NCI-H446 (cell line): ENCODE measurements around the gene PKDREJ.
"Not testable (repeated sequence)": the region's sequence is repeated elsewhere in the genome, so short reads cannot be mapped to it uniquely, and the experiment has no call there.

ENCODE experiments used
- DNase-seq, 2 experiments: peaks; one replicate each; lab custom pipeline; 2025; lab: John Stamatoyannopoulos, UW

The PKDREJ gene

GRCh38 chr22:46263216-46263590 lies at the start of gene PKDREJ:
Gene PKDREJ (minus strand): TSS chr22:46263343. CDS start chr22:46263322, 21 bp downstream.
- DNase-seq, result no peak

- DNase-seq, result not testable (repeated sequence)
Measured at GRCh38 chr22:46312848-46313247, 49.7 kb upstream of the PKDREJ start.

DNA sequence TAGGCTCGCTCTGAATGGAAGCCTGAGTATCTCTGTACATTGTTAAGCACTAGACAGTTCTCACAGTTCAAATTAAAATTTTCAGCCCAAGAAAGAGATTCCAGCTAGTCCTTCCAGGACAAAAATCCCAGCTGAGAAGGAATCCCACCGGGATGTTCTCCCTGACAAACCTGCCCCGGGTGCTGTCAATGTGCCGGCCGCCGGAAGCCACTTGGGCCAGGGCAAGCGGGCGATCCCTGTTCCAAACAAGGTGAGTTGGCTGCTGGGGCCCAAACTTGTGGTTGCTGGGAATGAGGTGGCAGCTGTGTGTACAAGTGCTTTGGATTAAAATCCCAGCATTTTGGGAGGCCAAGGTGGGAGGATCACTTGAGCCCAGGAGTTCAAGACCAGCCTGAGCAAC lies 48.9 kb upstream of the PKDREJ start:
- no peak for DNase-seq

GRCh38 chr22:46309526-46310085 lies 46.5 kb upstream of the PKDREJ start:
- no peak for DNase-seq

- DNase-seq, result no peak
Measured at GRCh38 chr22:46308283-46308988, 45.3 kb upstream of the PKDREJ start.

DNA sequence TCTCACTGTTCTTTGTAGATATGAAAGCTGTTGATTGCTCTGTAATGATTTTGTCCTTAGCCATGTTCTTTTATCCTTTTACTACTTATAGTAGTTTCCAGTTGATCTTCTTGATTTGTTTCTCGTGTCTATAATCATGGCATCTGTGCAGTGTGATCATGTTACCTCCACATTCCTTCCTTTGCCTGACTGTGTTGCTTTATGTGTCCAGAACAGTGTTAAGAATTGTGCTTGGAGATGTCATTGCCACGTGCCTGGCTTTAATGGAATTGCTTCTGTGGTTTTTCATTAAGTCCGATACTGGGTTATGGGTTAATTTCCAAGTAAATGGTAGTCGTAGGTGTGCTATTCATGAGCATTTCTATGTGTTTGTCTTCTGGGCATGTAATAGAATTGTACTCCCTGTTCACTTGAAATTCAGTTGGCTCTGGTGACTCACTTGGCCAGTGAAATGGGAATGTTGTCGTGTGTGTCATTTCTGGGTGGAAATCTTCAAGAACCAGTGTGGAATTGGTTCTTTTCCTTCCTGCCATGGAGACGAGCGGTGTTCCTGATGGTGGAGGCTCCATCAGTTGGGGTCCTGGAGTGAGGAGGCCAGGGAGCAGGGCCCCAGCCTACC lies 40.3 kb upstream of the PKDREJ start:
- no peak for DNase-seq

DNA sequence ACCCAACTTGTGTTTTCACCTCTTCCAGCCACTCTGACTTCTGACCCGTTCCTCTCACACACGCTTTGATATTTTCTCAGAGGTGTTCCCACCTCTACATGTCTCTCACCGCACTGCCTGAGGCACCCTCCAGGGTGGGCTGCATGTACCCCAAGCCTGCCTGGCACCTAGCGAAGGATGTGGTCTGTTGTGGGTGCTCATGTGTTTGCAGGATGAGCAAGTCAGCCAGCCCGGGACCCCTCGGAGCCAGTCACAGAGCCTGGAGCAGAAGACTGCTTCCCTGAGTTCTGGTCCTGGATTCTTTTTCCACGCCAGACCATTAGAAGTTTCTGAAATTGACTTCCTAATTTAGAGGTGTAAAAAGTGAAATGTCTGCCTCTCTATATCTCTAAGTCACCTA lies 37.3 kb upstream of the PKDREJ start:
- no peak for DNase-seq

- DNase-seq, result no peak
Measured at GRCh38 chr22:46299101-46299500, 36.0 kb upstream of the PKDREJ start.

DNA sequence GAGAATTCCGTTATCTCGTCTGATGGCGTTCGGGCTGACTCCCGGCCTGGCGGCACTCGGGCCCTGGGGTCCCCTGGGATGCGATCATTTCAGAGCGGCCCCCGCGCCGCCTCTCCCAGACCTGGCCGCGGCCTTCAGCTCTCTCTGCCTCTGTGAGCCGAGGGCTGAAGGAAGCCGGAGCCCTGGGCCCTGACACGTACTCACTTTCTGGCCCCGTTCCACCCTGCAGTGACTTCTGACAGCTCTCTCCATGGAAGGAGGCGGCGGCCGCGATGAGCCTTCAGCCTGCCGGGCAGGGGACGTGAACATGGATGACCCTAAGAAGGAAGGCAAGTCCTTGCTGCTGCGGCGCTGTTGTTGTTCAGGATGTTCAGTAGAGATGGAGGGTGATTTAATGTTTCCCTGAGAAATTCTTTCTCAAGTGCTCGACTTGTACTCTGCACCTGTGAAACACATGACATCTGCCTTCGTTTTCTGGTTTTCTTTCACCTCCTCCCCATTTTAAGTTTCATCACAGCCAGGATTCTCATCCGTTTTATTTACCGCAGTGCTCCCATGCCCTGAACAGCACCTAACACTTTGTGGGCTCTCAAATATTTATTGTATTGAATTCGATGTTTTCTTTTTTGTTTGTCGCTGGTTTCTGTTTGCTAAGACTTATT lies 34.1 kb upstream of the PKDREJ start:
- peak in 1 of 2 experiments; percentile 41 for DNase-seq

DNA sequence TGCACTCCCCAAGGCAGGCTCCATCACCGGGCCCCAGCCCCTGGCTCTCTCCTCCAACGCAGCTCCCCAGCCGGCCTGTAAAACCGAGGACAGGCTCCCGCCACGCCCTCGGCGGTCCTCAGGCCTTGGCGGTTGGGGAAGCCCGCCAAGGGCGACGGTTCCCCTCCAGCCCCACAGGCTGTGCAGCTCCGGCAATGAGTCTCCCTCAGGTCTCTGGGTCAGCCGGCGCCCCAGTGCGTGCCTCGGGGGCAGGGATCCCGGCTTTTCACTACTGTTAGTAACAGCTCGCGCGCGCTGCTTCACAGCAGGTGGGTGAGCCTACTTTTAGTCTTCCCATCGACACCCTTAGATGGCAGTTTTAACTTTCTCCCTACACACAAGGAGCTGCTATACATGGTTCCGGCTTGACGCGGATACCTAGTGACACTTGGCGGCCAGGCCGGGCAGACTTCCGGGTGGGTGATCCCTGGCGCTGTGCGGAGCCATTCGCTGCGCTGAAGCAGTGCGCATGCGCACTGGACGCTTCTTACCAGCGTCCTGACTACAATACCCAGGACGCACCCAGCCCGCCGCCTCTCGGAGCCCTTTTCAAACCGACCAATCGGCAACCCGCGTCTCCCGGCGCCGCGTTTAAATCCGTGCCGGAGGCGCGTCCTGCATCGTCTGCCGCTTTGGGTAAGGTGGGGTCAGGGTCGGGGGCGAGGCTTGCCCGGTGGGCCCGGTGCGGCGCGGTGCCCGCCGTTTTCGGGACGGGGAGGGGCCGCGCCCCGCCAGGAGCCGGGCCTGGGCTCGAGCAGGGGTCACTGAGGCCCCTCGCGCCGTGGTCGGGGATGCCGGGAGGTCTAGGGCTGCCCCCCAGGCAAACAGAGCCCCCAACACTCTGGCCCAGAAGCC lies 33.4 kb upstream of the PKDREJ start, which contains the start of gene GTSE1:
Gene GTSE1 (plus strand): TSS at position 614 of the 894 bp plus-strand sequence. CDS start 531 bp downstream, outside the sequence.
- DNase-seq, result peak; percentile 97 to 98

DNA sequence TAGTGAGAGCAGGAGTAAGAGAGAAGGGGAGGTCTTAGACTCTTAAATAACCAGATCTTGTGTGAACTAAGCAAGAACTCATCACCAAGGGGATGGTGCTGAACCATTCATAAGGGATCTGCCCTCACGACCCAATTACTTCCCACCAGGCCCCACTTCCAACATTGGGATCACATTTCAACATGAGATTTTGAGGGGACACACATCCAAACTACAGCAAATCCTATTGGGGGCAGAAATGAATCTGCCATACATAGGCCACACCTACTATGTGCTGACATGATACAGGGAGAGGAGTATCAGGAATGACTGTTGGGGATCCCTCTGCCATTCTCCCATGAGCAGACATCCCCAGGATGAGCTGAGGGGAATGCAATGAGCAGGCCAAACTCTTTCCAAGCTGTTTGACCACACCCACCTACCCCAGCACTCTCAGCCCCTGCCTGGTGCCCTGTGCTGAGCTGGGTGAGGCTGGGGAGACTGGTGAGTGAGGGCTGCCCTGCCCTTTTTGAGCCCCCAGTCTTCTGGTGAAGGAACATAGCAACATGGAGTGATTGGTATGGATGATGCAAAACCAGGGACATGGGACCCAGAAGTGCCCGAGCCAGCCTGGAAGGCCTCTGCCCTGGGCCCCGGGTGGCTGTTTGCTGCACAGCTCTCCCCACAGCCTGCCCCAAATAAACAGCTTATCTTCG lies 32.3 kb upstream of the PKDREJ start:
- DNase-seq, result no peak

- no peak for DNase-seq
Measured at GRCh38 chr22:46294784-46295183, 31.6 kb upstream of the PKDREJ start.

DNA sequence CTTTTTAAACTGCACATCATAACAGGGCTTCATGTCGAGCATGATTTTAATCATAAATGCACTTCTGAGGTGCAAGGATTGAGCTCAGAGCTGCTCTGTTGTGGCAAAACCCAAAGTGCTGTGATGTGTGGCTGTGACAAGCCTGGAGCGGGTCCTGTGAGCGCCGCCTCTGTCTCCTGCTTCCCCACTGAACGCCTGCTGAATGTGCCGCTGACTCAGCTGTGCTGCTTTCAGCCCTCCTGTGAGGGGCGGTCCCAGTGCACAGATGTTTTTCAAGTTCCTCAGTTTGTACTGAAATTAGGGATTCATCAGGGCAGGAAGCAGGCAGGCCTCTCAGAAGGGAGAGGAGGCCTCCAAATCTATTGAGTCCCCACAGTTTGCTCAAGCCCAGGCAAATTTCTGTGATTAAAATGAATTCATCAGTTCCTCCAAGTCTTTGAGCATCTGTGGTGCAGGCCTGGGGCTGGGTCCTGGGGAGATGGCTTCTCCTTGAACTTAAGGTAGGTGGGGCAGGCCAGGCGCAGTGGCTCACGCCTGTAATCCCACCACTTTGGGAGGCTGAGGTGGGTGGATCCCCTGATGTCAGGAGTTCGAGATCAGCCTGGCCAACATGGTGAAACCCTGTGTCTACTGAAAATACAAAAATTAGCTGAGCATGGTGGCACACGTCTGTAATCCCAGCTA lies 30.6 kb upstream of the PKDREJ start:
- DNase-seq, result no peak

DNA sequence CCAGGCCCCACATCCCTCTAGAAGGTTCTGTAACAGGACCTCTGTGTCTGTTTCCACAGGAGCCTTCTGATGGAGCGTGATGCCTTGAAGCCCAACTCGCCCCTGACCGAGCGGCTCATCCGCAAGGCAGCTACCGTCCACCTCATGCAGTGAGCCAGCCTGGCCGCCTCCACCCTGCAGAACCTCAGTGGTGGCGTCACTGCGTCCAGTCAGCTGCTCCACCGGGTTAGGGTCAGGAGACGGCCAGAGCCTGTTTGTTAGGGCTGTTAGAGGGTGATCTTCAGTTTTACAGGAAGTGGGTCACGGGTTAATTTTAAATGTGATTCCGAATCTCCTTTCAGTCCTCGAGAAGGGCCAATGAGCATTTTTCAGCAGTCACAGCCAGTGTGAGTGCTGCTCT lies 29.6 kb upstream of the PKDREJ start:
- DNase-seq, result no peak

GRCh38 chr22:46292173-46292572 lies 29.0 kb upstream of the PKDREJ start:
- DNase-seq, result no peak

- DNase-seq, result no peak
Measured at GRCh38 chr22:46290843-46291785, 28.0 kb upstream of the PKDREJ start.

DNA sequence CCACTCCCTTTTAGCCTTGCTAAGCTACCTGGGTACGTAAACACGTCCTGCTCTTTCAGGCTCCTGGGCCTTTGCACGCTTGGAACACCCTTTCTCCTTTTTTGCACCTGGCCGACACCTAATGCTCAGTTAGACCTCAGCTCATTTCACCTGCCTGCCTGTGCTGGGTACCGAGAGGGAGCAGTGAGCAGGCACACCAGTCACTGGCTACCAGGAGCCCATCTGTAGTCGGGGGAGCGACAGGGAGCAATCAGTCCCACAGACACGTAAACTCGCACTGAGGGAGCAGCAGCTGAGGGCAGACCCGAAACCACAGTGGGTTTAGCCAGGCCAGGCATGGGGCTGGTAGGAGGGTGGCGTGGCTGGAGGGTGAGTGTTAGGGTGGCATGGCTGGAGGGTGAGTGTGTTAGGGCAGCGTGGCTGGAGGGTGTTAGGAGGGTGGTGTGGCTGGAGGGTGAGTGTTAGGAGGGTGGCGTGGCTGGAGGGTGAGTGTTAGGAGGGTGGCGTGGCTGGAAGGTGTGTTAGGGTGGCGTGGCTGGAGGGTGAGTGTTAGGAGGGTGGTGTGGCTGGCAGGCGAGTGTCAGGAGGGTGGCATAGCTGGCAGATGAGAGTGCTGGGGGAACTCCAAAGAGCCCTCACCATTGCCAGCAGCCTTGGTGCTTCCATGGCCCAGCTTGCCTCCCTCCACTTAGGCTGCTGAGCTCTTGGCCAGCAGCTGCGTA lies 27.1 kb upstream of the PKDREJ start:
- DNase-seq, result no peak

GRCh38 chr22:46289244-46289891 lies 26.2 kb upstream of the PKDREJ start:
- DNase-seq, result no peak
